Right lobe of liver (tissue), 6 donors: ENCODE measurements around the gene OS9. TPM values are rescaled to one million over a fixed set of nuclear protein-coding genes. Genes with fewer than 3 reads are reported as not detected.
A peak's percentile ranks its signal among the peaks of the same experiment; 100 is the strongest.

ENCODE experiments used
- ATAC-seq, 4 donors: fragments of 200-7000 bp; cut with Tn5 transposase; one replicate each; pipeline ENCODE4 v1.9.1; 2020; ENCODE audit warnings: mild to moderate bottlenecking in 4 of 4, moderate library complexity in 4 of 4
- DNase-seq, 3 donors: peaks; one replicate each; pipeline ENCODE4 v3.0.0-alpha.2; 2020
- H3K27ac ChIP-seq, 3 donors: fragments of 200-600 bp; one replicate each; pipeline ENCODE4 v1.8.0; 2022
- H3K27me3 ChIP-seq, 2 donors: fragments of 200-600 bp; one replicate each; pipeline ENCODE4 v1.8.0; 2022
- H3K36me3 ChIP-seq, 4 donors: fragments of 200-600 bp; sonication (generic) in 1 of 4; one replicate each; pipeline versions ENCODE4 v1.5.1 to v1.8.0; 2017 to 2022; ENCODE audit warnings: control low read depth in 1 of 4
- H3K4me1 ChIP-seq, 4 donors: fragments of 200-600 bp; sonication (generic) in 1 of 4; one replicate each; pipeline versions ENCODE4 v1.5.1 to v1.8.0; 2017 to 2022; ENCODE audit warnings: control low read depth in 1 of 4
- H3K4me3 ChIP-seq, 3 donors: fragments of 200-600 bp; one replicate each; pipeline ENCODE4 v1.8.0; 2022
- H3K9me3 ChIP-seq, 4 donors: fragments of 200-600 bp; sonication (generic) in 1 of 4; one replicate each; pipeline versions ENCODE4 v1.5.1 to v1.8.0; 2017 to 2022; ENCODE audit warnings: control low read depth in 1 of 4
- CTCF ChIP-seq, 4 donors: fragments of 200-600 bp in 3 of 4; fragments of 450-650 bp in 1 of 4; IDR thresholded peaks; one replicate each; pipeline versions ENCODE4 v1.5.1 to v1.8.0; 2016 to 2022; ENCODE audit warnings: antibody characterized with exemption in 4 of 4, mild to moderate bottlenecking in 2 of 4
- POLR2A ChIP-seq: fragments of 450-650 bp; IDR thresholded peaks from one replicate; pipeline ENCODE4 v1.6.1; 2017; ENCODE audit warnings: antibody characterized with exemption, mild to moderate bottlenecking
- WGBS: methylation state at CpG from one replicate; pipeline ENCODE4 v1.1.6; 2018; ENCODE audit warnings: low coverage, low lambda C conversion rate; ENCODE audit not compliant: insufficient coverage; ENCODE audit errors: missing lambda C conversion rate; 5-methylcytosine and 5-hydroxymethylcytosine counted together
- intact Hi-C, 2 donors: fragments of 100-400 bp; cut with DNase I; formaldehyde crosslinking; loops; one replicate each; pipeline versions ENCODE4 v1.11.2 to v1.14.1; 2022
- total RNA-seq, 6 experiments: library from RNA; depleted of rRNA in 2 of 6; stranded (reverse); fragments of >200 nt in 2 of 6; fragmentation: NEBNext Ultra II Directional in 3 of 6; extraction: Animal tissue kit (Norgen Biotek cat#: 25700) in 3 of 6; gene quantifications; one replicate each; pipeline versions ENCODE4 v1.1.0 to v1.2.4, GENCODE V29; 2016 to 2023
- donor health status: DM: no; HTN: yes; CAD: no.
- donor health status: DM: no; HTN: no; CAD: no.
- donor health status: DM: no; HTN: no; CAD: no.
- donor health status: DM: no; HTN: yes; CAD: no.
- donor health status: DM: no; HTN: yes; CAD: no.

Gene OS9
- total RNA-seq, 6 experiments from 2014 or later, result 179 to 245 (median 210) TPM

- H3K27ac ChIP-seq, result no peak overlapping the region
- no peak for TF ChIP-seq CTCF (IDR thresholded peaks at IDR 0.05)
- no peak for TF ChIP-seq POLR2A
- H3K36me3 ChIP-seq, result no peaks in the 10 kb centered on the region
- WGBS, result 80% methylated on average over 4 of the region's 6 CpGs
- no peaks in the 10 kb centered on the region for H3K9me3 ChIP-seq
- intact Hi-C loops, result no loop called here
- no peak for ATAC-seq
- peaks cover 0 to 16% (median 0%) of the 10 kb centered on the region in 4 donors for H3K4me1 ChIP-seq
- peaks cover 4 to 9% of the 10 kb centered on the region in 2 donors for H3K27me3 ChIP-seq
- no peak for DNase-seq
- no peak overlapping the region for H3K4me3 ChIP-seq
Measured at GRCh38 chr12:57763881-57764661, 70.1 kb downstream of the OS9 start.

- peaks cover 0 to 16% (median 0%) of the 10 kb centered on the region in 4 donors for H3K4me1 ChIP-seq
- no peaks in the 10 kb centered on the region for H3K36me3 ChIP-seq
- H3K9me3 ChIP-seq, result no peaks in the 10 kb centered on the region
- DNase-seq (no peak), ATAC-seq (peak in 3 of 4 donors; percentile 10 to 17 (median 13))
- WGBS, result 28% methylated on average over 3 of the region's 17 CpGs
- H3K27me3 ChIP-seq, result peaks cover 4 to 9% of the 10 kb centered on the region in 2 donors
- no peak overlapping the region for H3K27ac ChIP-seq
- intact Hi-C loops, result no loop called here
- H3K4me3 ChIP-seq, result peak overlapping the region in 1 of 3 donors; percentile 35
- no peak for TF ChIP-seq CTCF (IDR thresholded peaks at IDR 0.05)
- no peak for TF ChIP-seq POLR2A
Measured at GRCh38 chr12:57764662-57765002, 70.7 kb downstream of the OS9 start.

- ATAC-seq (peak; percentile 44 to 62 (median 59)), DNase-seq (peak in 1 of 3 donors; percentile 49)
- peaks cover 4 to 9% of the 10 kb centered on the region in 2 donors for H3K27me3 ChIP-seq
- intact Hi-C loops, result no loop called here
- 0% methylated on average over 13 of the region's 60 CpGs for WGBS
- peak overlapping the region in 2 of 3 donors; percentile 8 to 35 for H3K4me3 ChIP-seq
- H3K9me3 ChIP-seq, result no peaks in the 10 kb centered on the region
- TF ChIP-seq POLR2A, result no peak
- peak in 3 of 4 donors; percentile 18 to 35 (median 27) for TF ChIP-seq CTCF (IDR thresholded peaks at IDR 0.05)
- no peaks in the 10 kb centered on the region for H3K36me3 ChIP-seq
- H3K4me1 ChIP-seq, result peaks cover 0 to 16% (median 0%) of the 10 kb centered on the region in 4 donors
- H3K27ac ChIP-seq, result no peak overlapping the region
Measured at GRCh38 chr12:57765003-57765697, 71.2 kb downstream of the OS9 start.

GRCh38 chr12:57765698-57766463, 71.9 kb downstream of the OS9 start:
- ATAC-seq (peak; percentile 35 to 55 (median 51)), DNase-seq (no peak)
- Histone ChIP-seq H3K36me3 (no peaks in the 10 kb centered on the region), H3K27me3 (peaks cover 4 to 9% of the 10 kb centered on the region in 2 donors), H3K9me3 (no peaks in the 10 kb centered on the region), H3K27ac (no peak overlapping the region), H3K4me1 (peaks cover 0 to 16% (median 2%) of the 10 kb centered on the region in 4 donors), H3K4me3 (peak overlapping the region in 1 of 3 donors; percentile 26)
- WGBS, result 5% methylated on average over 17 of the region's 40 CpGs
- intact Hi-C loops, result no loop called here
- TF ChIP-seq POLR2A (no peak), CTCF (IDR thresholded peaks at IDR 0.05) (no peak)
